ENCODE results near the gene OR4E2. TPM values are rescaled to one million over a fixed set of nuclear protein-coding genes. Genes with fewer than 3 reads are reported as not detected.
"Not testable (repeated sequence)": the region's sequence is repeated elsewhere in the genome, so short reads cannot be mapped to it uniquely, and the experiment has no call there.

OR4E2 gene, protein sequence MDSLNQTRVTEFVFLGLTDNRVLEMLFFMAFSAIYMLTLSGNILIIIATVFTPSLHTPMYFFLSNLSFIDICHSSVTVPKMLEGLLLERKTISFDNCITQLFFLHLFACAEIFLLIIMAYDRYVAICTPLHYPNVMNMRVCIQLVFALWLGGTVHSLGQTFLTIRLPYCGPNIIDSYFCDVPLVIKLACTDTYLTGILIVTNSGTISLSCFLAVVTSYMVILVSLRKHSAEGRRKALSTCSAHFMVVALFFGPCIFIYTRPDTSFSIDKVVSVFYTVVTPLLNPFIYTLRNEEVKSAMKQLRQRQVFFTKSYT
- total RNA-seq: not detected in 2 replicates
- long read RNA-seq: 0 reads

DNA sequence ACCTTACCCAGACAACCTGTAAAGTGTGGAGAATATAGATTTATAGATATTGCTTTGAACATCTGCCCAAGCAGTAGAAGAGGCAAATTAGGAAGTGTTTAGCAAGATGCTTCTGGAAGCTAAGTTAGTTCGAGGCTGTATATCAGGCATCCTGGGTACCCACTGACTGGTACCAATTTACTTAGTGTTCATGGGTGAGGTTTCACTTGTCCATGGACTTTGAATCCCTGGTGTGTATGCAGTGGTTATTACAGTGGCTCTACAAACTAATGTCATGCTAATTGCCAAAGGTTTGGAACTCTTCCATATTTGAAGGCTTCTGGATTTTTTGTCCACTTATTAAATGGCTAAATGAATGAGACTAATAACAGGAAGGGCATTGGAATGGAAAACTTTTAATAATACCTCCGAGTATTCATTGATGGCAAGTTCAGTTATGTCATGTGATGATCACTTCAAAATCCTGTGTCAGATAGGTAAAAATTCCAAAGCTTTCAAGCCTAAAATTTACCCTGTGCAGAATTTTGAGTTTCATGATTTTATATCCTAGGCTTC lies at the start of gene OR4E2:
Gene OR4E2, plus strand, starts transcription at position 505 of the 555 bp plus-strand sequence. CDS start 11,248 bp downstream, outside the sequence.
- H3K4me3 Mint-ChIP-seq (ENCODE audit: low read depth): no peak within 1 kb of the TSS
- peaks cover under 1% of the 10 kb centered on the region for H3K9me3 Mint-ChIP-seq (ENCODE audit: low read depth)
- no peak for DNase-seq (ENCODE audit: low spot score, unreplicated experiment)
- TF ChIP-seq, protein P1, sequence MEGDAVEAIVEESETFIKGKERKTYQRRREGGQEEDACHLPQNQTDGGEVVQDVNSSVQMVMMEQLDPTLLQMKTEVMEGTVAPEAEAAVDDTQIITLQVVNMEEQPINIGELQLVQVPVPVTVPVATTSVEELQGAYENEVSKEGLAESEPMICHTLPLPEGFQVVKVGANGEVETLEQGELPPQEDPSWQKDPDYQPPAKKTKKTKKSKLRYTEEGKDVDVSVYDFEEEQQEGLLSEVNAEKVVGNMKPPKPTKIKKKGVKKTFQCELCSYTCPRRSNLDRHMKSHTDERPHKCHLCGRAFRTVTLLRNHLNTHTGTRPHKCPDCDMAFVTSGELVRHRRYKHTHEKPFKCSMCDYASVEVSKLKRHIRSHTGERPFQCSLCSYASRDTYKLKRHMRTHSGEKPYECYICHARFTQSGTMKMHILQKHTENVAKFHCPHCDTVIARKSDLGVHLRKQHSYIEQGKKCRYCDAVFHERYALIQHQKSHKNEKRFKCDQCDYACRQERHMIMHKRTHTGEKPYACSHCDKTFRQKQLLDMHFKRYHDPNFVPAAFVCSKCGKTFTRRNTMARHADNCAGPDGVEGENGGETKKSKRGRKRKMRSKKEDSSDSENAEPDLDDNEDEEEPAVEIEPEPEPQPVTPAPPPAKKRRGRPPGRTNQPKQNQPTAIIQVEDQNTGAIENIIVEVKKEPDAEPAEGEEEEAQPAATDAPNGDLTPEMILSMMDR (IDR thresholded peaks at IDR 0.05; ENCODE audit: unreplicated experiment): no peak
- H3K27me3 Mint-ChIP-seq: peaks cover 3% of the 10 kb centered on the region
- no peaks in the 10 kb centered on the region for H3K4me1 Mint-ChIP-seq (ENCODE audit: low read depth)
- H3K27ac Mint-ChIP-seq: no peak within 1 kb of the TSS
- H3K36me3 Mint-ChIP-seq (ENCODE audit: insufficient read depth): no peaks in the 10 kb centered on the region

DNA sequence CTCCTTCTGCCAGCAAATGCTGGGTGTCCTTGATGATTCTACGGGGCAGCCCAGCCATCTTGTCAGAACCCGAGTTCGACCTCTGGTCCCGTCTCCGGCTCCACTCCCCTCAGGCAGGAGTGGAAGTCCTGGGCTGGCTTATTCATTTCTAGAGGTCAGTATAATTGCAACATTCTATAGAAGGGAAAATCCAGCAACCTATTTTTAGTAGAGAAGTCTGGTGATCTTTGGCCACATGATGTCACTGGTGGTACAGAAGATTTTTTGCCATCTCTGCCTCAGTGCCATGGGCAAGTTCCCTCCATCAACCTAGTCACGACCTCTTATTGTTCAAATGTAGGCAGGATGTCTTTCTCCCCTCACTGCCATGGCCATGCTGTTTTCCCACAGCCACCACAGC lies 41.3 kb upstream of the OR4E2 start:
- TF ChIP-seq, protein P1 (IDR thresholded peaks at IDR 0.05; ENCODE audit: unreplicated experiment): no peak
- no peak for DNase-seq (ENCODE audit: low spot score, unreplicated experiment)
- no peak overlapping the region for H3K4me3 Mint-ChIP-seq (ENCODE audit: low read depth)

DNA sequence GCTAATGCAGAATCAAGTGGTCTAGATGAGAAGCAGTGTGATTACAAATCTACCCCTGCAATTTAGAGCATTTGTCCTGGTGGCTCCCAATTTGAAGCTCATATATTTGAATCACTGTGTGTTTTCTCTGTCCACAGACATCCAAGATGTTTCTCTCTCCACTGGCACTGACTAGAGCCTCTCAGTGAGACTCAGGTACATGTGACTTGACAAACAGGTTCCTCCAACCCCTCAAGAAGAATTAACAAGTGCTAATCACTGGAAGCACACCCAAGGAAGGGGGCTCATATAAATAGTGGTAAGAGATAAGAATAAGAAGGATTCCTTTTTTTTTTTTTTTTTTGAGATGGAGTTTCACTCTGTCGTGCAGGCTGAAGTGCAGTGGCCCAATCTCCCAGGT lies 39.4 kb upstream of the OR4E2 start:
- Mint-ChIP-seq H3K27ac (peak overlapping the region; percentile 54), H3K9me3 (ENCODE audit: low read depth) (no peaks in the 10 kb centered on the region), H3K27me3 (no peaks in the 10 kb centered on the region), H3K4me3 (ENCODE audit: low read depth) (no peak overlapping the region), H3K36me3 (ENCODE audit: insufficient read depth) (no peaks in the 10 kb centered on the region), H3K4me1 (ENCODE audit: low read depth) (peaks cover 3% of the 10 kb centered on the region)
- TF ChIP-seq, protein P1 (IDR thresholded peaks at IDR 0.05; ENCODE audit: unreplicated experiment): no peak
- DNase-seq (ENCODE audit: low spot score, unreplicated experiment): no peak

More for the DNA sequence above, 41.3 kb upstream of the OR4E2 start:
- Mint-ChIP-seq H3K27me3 (no peaks in the 10 kb centered on the region), H3K4me1 (ENCODE audit: low read depth) (peaks cover 3% of the 10 kb centered on the region), H3K9me3 (ENCODE audit: low read depth) (no peaks in the 10 kb centered on the region), H3K36me3 (ENCODE audit: insufficient read depth) (no peaks in the 10 kb centered on the region), H3K27ac (no peak overlapping the region)

DNA sequence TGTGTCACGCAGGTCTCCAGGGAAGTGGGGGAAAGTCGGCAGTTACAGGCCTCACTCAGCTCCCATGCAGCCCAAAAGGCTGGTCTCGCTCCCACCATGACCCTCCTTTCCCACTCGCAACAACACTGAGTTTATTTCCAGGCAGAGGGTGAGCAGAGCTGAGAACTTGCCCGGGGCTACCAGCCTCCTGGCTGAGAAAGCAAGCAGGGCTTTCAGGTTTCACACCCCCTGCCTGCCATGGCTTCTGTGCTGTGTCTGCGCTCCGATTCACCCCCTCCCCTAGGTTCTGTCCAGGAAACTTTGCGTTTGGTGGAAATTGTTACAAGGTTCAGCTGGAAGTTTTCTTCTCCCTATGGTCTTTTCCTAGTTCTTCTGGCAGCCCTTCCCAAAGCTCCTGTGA lies 36.0 kb upstream of the OR4E2 start:
- no peak for DNase-seq (ENCODE audit: low spot score, unreplicated experiment)
- no peak overlapping the region for H3K4me3 Mint-ChIP-seq (ENCODE audit: low read depth)
- H3K27me3 Mint-ChIP-seq: no peaks in the 10 kb centered on the region
- TF ChIP-seq, protein P1 (IDR thresholded peaks at IDR 0.05; ENCODE audit: unreplicated experiment): no peak
- no peaks in the 10 kb centered on the region for H3K9me3 Mint-ChIP-seq (ENCODE audit: low read depth)
- H3K36me3 Mint-ChIP-seq (ENCODE audit: insufficient read depth): no peaks in the 10 kb centered on the region
- H3K4me1 Mint-ChIP-seq (ENCODE audit: low read depth): peaks cover 3% of the 10 kb centered on the region
- no peak overlapping the region for H3K27ac Mint-ChIP-seq

DNA sequence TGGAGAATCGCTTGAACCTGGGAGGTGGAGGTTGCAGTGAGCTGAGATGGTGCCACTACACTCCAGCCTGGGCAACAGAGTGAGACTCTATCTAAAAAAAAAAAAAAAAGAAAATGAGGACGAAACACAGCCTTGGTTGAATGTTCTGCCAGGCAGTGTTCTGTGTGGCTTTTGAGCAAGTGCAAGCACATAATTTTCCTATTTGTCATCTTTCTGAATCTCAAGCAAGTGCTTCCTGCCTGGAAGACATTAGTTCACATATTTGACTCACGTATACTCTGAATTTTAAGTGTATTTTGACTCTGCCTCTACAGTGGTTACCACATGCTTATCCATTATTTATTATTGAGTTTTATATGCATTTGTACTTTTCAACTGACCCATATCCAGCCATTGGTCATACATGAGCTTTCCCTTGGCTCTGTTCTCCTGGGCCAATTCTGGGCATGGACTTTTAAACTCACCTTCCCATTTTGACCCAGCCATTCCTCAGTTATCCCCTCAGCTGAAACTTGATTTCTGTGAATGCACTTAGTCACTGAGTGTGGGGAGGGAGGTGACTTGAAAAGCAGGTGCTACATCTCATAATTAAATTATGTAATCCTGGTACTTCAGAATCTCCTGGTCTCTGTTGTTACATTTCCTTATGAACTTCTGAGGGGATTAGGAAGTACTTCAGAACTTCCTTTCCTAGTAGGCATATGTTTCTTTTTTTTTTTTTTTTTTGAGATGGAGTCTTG lies 27.0 kb upstream of the OR4E2 start:
- no peak for DNase-seq (ENCODE audit: low spot score, unreplicated experiment)
- H3K9me3 Mint-ChIP-seq (ENCODE audit: low read depth): no peaks in the 10 kb centered on the region
- TF ChIP-seq, protein P1 (IDR thresholded peaks at IDR 0.05; ENCODE audit: unreplicated experiment): no peak
- peaks cover 4% of the 10 kb centered on the region for H3K4me1 Mint-ChIP-seq (ENCODE audit: low read depth)
- no peak overlapping the region for H3K27ac Mint-ChIP-seq
- no peaks in the 10 kb centered on the region for H3K27me3 Mint-ChIP-seq
- no peaks in the 10 kb centered on the region for H3K36me3 Mint-ChIP-seq (ENCODE audit: insufficient read depth)
- H3K4me3 Mint-ChIP-seq (ENCODE audit: low read depth): no peak overlapping the region

DNA sequence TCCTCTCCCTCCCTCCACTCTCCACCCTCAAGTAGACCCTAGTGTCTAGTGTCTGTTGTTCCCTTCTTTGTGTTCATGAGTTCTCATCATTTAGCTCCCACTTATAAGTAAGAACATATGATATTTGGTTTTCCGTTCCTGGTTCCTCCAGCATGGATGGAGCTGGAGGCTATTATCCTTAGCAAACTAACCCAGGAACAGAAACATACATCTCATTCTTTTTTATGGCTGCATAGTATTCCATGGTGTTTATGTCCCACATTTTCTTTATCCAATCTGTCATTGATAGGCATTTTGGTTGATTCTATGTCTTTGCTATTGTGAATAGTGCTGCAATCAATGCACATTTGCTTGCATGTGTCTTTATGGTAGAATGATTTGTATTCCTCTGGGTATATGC lies 23.1 kb upstream of the OR4E2 start:
- H3K9me3 Mint-ChIP-seq (ENCODE audit: low read depth); H3K4me3 Mint-ChIP-seq (ENCODE audit: low read depth); H3K27me3 Mint-ChIP-seq; H3K36me3 Mint-ChIP-seq (ENCODE audit: insufficient read depth); DNase-seq (ENCODE audit: low spot score, unreplicated experiment); H3K4me1 Mint-ChIP-seq (ENCODE audit: low read depth): not testable (repeated sequence)
- H3K27ac Mint-ChIP-seq: peak overlapping the region; percentile 81
